GM12801 (cell line): ENCODE measurements around the gene OR6C70.

Experiments used
- CTCF ChIP-seq: IDR thresholded peaks from one replicate; pipeline ENCODE4 v1.5.1; 2011; ENCODE audit warnings: control low read depth; ENCODE audit not compliant: insufficient read length; ENCODE audit errors: extremely low read depth

OR6C70 gene

GRCh38 chr12:55470088-55470829, at the start of gene OR6C70:
OR6C70 (minus strand) TSS chr12:55470138; CDS start chr12:55470138, 0 bp downstream.
- no peak for TF ChIP-seq CTCF

GRCh38 chr12:55516391-55516790, 46.5 kb upstream of the OR6C70 start:
- TF ChIP-seq CTCF, result no peak

- no peak for TF ChIP-seq CTCF
These were observed 45.8 kb upstream of the OR6C70 start for GRCh38 chr12:55515696-55516095.

GRCh38 chr12:55501601-55502000, 31.7 kb upstream of the OR6C70 start:
- TF ChIP-seq CTCF, result no peak

GRCh38 chr12:55499810-55500252, 29.9 kb upstream of the OR6C70 start:
- no peak for TF ChIP-seq CTCF

- no peak for TF ChIP-seq CTCF
These were observed 29.3 kb upstream of the OR6C70 start for GRCh38 chr12:55499231-55499630.

- TF ChIP-seq CTCF, result no peak
These were observed 25.6 kb upstream of the OR6C70 start for GRCh38 chr12:55495490-55495889.
